ENCODE data around the gene TCF7L2.

DNA sequence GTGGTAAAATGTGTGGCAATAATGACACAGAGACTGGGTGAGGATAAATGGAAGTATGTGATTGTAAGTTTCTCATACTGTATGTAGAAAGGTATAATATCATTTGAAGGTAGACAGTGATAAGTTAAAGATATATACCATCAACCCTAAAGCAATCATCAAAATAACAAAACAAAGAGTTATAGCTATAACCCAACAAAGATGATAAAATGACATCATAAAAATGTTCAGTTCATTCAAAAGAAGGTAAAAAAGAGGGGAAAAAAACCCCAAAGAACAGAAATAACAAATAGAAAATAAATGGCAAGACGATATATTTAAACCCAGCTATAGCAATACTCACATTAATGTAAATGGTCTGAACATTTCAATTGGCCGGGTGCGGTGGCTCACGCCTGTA, 17.4 kb upstream of the TCF7L2 start:
- TF ChIP-seq, protein P1, sequence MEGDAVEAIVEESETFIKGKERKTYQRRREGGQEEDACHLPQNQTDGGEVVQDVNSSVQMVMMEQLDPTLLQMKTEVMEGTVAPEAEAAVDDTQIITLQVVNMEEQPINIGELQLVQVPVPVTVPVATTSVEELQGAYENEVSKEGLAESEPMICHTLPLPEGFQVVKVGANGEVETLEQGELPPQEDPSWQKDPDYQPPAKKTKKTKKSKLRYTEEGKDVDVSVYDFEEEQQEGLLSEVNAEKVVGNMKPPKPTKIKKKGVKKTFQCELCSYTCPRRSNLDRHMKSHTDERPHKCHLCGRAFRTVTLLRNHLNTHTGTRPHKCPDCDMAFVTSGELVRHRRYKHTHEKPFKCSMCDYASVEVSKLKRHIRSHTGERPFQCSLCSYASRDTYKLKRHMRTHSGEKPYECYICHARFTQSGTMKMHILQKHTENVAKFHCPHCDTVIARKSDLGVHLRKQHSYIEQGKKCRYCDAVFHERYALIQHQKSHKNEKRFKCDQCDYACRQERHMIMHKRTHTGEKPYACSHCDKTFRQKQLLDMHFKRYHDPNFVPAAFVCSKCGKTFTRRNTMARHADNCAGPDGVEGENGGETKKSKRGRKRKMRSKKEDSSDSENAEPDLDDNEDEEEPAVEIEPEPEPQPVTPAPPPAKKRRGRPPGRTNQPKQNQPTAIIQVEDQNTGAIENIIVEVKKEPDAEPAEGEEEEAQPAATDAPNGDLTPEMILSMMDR (conservative IDR thresholded peaks at IDR 0.05; ENCODE audit: low read depth, low read length), result no peak
- no peak for TF ChIP-seq EZH2 (IDR thresholded peaks at IDR 0.05; ENCODE audit: low read length, unreplicated experiment)

Data from PC-3 (cell line).